Embryonic facial prominence (tissue), 1 donor: ENCODE measurements around the gene CHST6.
A peak's percentile ranks its signal among the peaks of the same experiment; 100 is the strongest.
"Not testable (repeated sequence)": the region's sequence is repeated elsewhere in the genome, so short reads cannot be mapped to it uniquely, and the experiment has no call there.

Experiments used
- DNase-seq: peaks from one replicate; pipeline ENCODE4 v3.0.0-alpha.2; 2016; ENCODE audit errors: extremely low spot score

The CHST6 gene

GRCh38 chr16:75503801-75504200 is 8.6 kb upstream of the CHST6 start:
- DNase-seq, result no peak

DNA sequence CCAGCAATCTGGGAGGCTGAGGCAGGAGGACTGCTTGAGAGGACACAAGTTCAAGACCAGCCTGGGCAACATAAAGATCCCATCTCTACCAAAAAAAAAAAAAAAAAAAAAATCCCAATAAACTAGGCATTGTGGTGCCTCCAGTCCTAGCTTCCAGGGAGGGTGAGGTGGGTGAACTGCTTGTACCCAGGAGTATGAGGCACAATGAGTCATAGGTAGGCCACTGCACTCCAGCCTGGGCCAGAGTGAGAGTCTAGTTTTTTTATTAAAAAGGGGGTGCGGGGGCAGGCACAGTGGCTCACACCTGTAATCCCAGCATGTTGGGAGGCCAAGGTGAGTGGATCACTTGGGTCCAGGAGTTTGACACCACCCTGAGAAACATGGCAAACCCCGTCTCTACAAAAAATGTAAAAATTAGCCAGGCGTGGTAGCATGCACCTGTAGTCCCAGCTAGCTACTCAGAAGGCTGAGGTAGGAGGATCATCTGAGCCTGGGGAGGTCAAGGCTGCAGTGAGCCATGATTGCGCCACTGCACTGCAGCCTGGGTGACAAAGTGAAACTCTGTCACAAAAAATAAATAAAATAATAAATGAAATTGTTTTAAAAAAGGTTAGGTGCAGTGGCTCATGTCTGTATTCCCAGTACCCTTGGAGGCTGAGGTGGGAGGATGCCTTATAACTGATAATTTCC is 7.8 kb upstream of the CHST6 start:
- DNase-seq, result no peak

DNA sequence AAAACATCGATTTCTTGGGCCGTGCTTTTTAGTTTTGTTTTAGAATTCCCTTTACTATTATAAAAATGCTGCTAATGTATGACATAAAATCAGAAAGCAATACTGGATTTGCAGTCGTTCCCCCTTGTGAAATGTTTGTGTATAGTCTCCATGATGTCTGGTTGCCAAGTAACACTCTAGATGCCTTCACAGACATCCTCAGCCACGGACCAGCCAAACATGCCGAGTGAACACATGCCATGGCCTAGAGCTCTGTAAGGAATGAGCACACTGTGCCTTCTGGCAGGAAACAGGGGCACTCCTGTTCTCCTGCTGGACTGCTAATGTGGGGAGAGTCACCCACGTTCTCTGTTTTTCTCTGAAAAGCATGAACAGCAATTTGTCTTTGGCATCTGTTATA is 6.6 kb upstream of the CHST6 start:
- peak; percentile 24 for DNase-seq

- DNase-seq, result no peak
These were observed 6.1 kb upstream of the CHST6 start for GRCh38 chr16:75501359-75501758.

GRCh38 chr16:75498605-75499322 is 3.5 kb upstream of the CHST6 start:
- DNase-seq, result not testable (repeated sequence)

DNA sequence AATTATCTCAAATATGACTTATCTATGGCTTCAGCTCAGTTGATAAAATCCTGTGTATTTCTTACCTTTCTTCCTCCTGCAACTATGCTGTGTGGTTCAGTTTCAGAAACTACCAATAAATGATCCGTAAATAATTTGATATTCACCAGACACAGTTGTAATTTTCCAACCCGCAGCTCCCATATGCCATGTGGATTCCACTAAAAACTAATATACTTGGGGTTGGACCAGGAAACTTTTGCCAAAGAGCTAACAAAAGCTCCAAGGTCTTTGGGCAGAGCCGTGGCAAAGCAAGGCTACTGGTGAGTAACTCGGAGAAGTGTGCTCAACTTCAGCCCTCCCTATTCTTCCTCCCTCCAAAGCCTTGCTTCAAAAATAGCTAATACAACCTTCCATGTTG is 2.3 kb upstream of the CHST6 start:
- DNase-seq, result peak; percentile 16

DNA sequence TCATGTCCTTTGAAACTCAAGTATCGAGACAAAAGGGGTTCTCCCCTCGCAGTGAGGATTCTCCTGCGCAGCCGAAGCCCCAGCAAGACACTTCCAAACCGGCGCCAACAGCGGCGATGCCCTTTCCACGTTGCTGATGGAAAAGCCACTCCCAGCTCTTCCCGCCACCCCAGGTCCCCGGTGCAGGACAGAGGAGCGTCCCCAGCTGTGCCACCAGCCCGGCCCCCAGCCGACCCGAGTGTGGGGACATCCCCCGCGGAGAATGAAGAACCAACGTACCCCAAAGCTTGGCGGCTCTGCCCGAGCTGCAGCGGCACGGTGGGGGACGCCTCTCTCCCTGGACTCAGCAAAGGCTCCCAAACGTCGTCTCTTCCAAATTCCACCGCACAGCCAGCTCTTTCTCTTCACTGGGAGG is 573 bp downstream of the CHST6 start:
- DNase-seq, result no peak

GRCh38 chr16:75494184-75494583 is 1.1 kb downstream of the CHST6 start:
- DNase-seq, result no peak

GRCh38 chr16:75491876-75492275 is 3.4 kb downstream of the CHST6 start:
- DNase-seq, result no peak

- no peak for DNase-seq
These were observed 6.9 kb downstream of the CHST6 start for GRCh38 chr16:75488322-75488721.

GRCh38 chr16:75486676-75487313 is 8.4 kb downstream of the CHST6 start:
- no peak for DNase-seq

DNA sequence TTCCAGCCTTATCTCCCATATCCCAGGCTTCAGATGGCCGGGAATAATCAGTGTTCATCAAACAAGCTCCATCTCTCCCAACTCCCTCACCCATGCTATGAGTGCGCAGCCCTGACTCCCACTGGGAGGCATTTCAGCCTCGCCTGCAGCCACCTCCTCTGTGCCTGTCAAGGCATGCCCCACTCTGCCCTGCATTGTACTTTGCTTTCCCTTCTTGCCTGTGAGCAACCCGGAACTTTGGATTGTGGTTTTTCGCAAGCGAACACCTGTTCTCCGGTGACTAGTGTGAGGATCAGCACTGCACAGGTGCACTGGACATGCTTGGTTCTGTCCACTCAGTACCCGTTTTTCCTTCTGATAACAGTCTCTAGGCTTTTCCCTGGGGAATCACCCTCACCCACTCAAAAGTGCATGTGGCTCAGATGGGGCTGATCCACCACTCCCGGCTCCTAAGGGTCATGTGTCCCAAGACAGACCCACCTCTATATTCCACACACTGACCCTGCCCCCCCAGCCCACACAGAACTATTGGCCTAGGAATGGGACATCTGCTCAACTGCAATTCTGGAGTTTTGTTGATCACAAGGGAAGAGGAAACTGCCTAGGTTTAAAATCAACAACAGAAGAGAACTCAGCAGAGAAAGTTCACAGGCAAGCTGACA is 9.1 kb downstream of the CHST6 start:
- no peak for DNase-seq

GRCh38 chr16:75485230-75486013 is 9.8 kb downstream of the CHST6 start:
- DNase-seq, result no peak

GRCh38 chr16:75483222-75483621 is 12.0 kb downstream of the CHST6 start:
- DNase-seq, result no peak

- no peak for DNase-seq
These were observed 12.6 kb downstream of the CHST6 start for GRCh38 chr16:75482434-75483205.

DNA sequence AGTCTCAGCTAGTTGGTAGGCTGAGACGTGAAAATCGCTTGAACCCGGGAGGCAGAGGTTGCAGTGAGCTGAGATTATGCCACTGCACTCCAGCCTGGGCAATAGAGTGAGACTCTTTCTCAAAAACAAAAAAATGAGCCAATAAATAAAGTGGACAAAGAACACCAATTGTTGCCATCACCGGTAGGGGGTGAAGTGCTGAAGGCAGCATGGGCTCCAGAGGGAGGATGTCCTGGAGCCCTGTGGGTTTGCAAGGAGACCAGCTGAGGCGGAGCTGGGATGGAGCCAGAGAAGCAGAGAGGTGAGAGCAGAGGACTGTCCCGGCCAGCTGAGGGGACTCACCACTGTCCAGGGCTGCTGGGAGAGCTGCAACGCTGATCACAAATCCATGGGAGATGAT is 13.8 kb downstream of the CHST6 start:
- no peak for DNase-seq

- no peak for DNase-seq
These were observed 15.7 kb downstream of the CHST6 start for GRCh38 chr16:75479421-75479990.

DNA sequence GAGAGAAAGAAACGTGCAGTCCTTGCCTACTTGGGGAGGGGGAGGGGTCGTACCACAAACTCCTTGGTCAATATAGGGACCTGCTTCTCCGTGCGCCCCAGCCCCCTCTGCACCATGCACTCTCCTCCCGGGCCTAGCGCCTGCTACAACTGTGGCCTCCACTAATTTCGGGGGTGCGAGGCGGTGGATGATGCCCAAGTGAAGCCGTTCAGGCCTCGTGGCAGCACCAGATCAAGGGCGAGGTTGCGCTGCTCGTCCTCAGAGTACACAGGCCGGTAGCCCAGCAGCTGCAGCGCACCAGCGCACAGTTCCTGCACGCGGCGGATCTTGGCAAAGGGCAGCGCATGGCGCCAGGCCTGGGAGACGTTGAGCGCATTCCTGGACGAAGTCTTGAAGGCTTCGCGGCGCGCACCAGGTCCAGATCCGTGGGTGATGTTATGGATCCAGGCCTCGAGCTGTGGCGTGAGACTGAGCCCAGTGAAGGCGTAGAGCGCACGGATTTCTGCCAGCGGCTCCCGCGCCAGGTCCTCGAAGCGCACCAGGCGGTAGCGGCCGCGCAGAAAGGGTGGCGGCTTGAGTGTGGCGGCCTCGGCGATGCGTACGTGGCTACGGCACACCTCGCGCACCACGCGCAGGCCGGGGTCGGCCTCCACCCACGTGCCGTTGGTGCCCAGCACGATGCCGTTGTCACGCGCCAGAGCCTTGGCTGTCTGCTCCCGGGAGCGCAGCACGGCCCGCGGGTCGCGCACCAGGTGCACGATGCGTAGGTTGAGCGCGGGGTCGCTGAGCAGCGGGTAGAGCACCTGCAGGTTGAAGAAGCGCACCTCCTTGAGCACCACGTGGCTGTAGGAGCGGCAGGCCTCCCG is 16.5 kb downstream of the CHST6 start:
- no peak for DNase-seq

DNA sequence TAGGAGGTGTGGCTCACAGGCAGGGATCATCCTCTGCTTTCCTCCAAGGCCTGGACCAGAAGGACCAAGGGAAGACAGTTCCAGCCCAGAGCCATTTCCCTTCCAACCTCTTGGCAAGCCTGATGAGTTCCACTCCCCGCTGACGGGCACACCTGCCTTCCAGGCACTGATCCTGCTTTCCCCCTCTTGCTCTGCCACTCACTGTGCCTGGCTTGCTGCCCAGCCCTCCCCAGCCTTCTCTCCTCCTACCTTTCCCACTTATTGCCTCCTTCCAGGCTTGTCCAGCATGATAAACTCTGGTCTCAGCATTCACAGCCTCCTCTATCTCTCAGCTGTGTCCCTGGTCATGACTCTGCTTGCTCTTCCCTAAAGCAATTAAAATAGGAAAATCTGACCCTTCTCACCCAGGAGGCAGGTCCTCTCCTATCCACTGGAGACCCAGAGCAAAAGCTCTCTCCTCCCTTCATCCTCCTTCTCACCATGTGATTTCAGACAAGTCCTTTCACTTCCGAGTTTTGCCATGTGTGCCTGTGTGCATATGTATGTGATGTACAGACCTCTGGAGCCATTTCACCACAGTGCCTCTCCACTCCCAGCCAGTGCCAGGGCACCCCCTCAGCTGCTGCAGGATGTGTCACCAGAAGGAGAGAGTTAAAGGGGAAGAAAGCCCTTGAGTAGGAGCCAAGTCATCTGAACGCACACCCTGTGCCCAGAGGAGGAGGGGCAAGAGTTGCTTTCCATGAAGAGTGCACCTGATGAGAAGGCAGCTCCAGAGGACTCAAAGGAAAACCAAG is 17.4 kb downstream of the CHST6 start:
- DNase-seq, result no peak
